Parietal lobe (tissue), 2 donors: ENCODE measurements around the gene ANAPC1. TPM values are rescaled to one million over a fixed set of nuclear protein-coding genes. Genes with fewer than 3 reads are reported as not detected.

Experiments
- small RNA-seq: library from RNA; depleted of rRNA; stranded (forward); fragments of <200 nt; gene quantifications from one replicate; pipeline ENCODE3, GENCODE V24; 2014; ENCODE audit warnings: low replicate concordance
- total RNA-seq: library from RNA; depleted of rRNA; stranded (reverse); fragments of >200 nt; gene quantifications from one replicate; pipeline ENCODE4 v1.2.3, GENCODE V29; 2014

Gene ANAPC1, protein sequence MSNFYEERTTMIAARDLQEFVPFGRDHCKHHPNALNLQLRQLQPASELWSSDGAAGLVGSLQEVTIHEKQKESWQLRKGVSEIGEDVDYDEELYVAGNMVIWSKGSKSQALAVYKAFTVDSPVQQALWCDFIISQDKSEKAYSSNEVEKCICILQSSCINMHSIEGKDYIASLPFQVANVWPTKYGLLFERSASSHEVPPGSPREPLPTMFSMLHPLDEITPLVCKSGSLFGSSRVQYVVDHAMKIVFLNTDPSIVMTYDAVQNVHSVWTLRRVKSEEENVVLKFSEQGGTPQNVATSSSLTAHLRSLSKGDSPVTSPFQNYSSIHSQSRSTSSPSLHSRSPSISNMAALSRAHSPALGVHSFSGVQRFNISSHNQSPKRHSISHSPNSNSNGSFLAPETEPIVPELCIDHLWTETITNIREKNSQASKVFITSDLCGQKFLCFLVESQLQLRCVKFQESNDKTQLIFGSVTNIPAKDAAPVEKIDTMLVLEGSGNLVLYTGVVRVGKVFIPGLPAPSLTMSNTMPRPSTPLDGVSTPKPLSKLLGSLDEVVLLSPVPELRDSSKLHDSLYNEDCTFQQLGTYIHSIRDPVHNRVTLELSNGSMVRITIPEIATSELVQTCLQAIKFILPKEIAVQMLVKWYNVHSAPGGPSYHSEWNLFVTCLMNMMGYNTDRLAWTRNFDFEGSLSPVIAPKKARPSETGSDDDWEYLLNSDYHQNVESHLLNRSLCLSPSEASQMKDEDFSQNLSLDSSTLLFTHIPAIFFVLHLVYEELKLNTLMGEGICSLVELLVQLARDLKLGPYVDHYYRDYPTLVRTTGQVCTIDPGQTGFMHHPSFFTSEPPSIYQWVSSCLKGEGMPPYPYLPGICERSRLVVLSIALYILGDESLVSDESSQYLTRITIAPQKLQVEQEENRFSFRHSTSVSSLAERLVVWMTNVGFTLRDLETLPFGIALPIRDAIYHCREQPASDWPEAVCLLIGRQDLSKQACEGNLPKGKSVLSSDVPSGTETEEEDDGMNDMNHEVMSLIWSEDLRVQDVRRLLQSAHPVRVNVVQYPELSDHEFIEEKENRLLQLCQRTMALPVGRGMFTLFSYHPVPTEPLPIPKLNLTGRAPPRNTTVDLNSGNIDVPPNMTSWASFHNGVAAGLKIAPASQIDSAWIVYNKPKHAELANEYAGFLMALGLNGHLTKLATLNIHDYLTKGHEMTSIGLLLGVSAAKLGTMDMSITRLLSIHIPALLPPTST (N-terminal part only)
- total RNA-seq = 93.6 TPM

DNA sequence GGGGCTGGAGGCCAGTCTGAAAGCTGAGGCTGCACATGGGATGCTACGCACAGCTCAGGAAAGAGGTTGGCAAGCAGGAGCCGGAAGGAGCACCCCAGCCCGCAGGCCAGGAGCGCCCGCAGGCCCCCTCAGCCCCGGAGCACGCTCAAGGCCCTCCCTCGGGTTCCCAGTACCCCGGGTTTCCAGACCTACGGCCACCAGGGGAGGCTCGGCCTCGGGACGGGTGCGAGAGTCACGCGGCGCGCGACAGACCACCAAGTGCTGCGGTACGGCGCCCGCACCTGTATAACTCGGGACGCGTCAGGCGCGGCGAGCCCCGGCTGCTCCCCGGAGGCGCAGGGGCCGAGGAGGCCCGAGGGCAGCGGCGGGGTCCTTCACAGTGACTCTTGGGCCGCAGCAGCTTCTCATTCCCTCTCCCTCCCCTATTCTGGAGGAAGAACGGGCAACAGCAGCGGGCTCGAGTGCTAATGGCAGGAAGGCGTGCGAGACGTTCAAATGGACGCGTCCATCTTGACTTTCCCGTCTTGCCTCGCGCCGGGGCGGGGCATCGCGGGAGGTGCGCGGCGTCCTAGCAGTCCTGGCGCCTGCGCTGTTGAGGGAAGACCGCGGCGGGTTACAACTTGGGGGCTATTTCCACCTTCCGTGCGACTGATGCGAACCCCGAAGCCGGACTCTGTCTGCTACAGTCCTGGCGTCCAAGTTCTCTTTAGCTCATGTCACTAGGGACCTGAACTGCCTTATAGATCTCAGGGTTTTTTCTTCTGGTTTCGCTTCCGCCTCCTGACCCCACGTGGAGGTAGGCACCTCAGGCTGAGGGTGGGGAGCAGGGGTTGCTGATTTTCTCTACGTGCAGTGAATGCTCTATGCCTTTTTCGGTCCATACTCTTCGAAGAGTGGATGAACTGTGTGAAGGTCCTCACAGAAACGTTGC is at the start of gene ANAPC1:
Gene ANAPC1, minus strand, starts transcription at position 533 of the 931 bp plus-strand sequence. CDS start 3,368 bp downstream, outside the sequence.

GRCh38 chr2:111897924-111898702 is 14.1 kb upstream of the ANAPC1 start, which contains the start of gene MERTK:
Gene MERTK, plus strand, starts transcription at chr2:111898607. Its CDS starts 129 bp downstream, at chr2:111898736.

Small RNAs within 50 kb of the gene (small RNA-seq; reads per million reads assigned to genes)
- gene MIR4771-2 (not detected), gene RN7SL297P (not detected)

Other genes with a start within 250 kb of the ANAPC1 start
- 5.9 TPM for gene MERTK, start 14.4 kb upstream of the ANAPC1 start, total RNA-seq
- gene TMEM87B, start 171.1 kb upstream of the ANAPC1 start, total RNA-seq = 10.0 TPM